Measurements from ENCODE around the gene GATAD2A.
"Not testable (repeated sequence)": the region's sequence is repeated elsewhere in the genome, so short reads cannot be mapped to it uniquely, and the experiment has no call there.

The GATAD2A gene

DNA sequence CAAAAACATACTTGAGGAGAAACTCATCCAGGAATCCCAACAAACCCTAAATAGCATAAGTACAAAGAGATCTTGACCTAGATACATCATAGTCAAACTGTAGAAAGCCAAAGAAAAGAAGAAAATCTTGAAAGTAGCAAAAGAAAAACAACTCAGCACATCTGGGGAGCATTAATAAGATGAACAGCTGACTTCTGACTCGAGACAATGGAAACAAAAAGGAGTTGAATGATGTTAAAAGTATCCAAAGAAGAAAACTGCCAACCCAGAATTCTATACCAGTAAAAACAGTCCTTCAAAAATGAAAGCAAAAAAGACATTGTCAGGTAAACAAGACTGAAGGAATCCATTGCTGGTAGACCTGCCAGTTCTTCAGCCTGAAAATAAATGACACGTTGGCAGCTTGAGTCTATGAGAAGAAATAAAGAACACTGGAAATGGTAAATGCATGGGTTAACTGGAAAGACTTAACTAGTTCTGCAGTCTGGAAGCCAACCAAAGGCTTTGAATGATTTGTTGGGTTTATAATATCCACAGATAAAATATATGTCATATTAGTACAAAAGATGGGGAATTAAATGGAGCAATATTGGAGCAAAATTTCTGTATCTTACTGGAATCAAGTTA lies 63.1 kb downstream of the GATAD2A start:
- DNase-seq: no peak

DNA sequence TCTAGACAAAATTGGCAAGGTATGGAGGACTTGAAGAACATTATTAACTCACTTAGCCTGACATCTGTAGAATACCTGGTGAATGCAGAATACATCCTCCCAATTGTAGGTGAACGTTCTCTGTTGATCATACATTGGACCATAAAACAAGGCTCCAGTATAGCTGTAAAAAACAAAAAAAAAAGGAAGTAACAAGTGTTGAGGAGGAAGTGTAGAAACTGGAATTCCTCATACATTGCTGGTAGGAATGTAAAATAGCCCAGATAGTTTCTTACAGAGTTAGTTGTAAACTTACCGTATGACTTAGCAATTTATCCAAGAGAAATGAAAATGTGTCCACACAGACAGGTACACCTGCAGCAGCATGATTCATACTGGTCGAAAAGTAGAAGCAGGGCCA lies 65.1 kb downstream of the GATAD2A start:
- DNase-seq: no peak

DNA sequence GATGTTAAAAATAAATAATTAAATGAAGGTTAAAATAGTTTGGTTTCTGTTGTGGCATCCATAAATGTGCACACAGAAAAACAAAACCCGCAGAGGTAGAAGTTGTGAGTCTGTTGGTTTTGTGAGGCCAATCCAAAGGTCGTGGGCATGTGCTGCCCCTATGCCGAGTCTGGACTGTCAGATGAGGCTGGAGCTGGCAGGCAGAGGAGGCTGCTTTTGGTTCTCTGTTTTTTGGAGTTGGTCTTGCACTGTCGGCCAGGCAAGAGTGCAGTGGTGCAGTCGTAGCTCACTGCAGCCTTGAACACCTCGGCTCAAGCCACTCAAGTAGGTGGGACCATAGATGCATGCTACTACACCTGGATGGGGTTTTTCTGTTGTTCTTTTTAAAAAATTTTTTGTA lies 66.2 kb downstream of the GATAD2A start:
- no peak for DNase-seq

DNA sequence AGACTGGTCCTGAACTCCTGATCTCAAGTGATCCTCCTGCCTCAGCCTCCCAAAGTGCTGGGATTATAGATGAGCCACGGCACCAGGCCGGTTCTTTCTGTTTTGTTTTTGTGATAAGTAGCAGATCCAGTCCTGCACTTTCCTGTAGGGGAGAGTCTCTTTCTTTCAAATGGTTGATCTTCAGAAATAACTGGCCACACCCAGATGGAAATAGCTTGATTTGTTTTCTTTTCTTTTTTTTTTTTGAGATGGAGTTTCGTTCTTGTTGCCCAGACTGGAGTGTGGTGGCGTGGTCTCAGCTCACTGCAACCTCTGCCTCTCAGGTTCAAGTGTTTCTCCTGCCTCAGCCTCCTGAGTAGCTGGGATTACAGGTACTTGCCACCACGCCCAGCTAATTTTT lies 66.6 kb downstream of the GATAD2A start:
- DNase-seq: not testable (repeated sequence)

DNA sequence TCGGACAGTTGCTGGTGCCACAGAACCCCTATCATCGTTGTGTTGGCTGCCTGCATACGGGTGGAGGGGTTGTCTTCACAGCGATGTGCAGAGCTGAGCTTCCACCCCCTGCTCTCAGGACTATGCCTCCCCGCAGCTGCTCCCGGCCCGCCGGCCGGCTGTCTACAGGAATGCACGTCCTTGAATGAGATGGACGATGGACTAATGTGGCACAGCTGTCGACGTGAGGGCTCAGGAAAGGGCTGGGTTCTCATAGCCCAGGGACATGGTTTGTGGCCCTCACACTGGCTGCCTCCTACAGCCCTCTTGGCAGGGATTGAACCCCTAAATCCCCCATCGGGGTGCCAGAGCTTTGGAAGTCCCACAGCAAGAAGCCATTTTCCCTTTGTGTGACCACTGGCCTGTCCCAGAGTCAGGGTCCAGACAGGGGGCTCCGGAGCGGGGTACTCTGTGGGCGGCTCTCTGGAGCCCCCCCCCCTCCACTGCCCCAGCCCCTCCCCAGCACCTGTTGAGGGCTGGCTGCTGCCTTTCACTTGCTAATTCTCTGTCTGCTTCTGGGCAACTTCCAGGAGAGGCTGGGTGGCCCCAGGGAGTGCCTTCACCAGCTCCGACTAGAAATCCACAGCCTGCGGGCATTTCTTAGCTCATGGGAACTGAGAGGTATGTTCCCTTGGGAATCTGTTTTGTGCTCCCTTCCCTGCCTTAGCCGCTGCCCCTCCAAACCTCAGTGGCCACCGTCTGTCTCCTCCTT lies 69.7 kb downstream of the GATAD2A start:
- DNase-seq: no peak

DNA sequence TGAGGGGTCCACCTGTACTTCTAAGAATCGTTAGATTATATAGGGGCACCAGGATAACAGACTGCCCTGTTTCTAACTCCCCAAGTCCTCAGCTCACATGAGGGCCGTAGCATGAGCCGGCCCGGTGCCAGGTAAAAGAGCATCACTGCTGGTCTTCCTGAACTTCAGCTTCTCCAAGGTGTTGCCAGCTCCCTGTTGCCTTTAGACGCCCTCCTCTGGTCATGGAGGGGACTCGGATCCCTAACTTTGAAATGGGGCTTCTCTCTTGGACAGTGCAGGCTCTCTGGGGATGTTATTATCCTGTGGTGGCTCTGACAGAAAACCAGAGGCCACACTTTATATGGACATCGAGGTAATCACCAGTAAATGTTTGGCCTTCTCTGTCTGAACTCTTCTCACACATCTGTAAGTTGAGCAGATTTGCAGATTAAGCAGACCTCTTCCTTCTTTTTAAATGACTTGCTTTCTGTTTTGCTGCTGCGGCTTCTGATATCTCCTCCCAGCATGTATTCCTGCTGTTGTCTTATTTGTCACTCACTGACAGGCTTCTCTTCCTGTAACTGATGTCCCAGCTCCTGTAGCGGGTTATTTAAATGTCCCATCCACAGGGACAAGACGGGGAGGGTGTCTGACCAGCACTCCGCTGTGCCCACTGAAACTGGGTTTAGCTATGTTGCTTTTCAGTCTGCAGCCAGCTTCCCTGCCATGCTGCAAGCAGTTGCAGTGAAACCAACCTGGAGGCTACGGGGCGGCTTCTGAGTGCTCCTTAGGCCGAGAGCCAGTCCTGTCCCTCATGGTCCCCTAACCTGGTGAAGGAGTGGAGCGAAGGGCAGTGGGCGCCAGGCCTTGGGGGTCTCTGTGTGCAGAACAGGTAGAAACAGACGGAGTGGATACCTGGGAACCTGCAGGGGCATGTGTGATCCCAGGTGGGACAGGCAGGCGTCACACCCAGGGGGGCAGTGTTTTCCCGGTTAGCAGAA lies 70.7 kb downstream of the GATAD2A start:
- no peak for DNase-seq

DNA sequence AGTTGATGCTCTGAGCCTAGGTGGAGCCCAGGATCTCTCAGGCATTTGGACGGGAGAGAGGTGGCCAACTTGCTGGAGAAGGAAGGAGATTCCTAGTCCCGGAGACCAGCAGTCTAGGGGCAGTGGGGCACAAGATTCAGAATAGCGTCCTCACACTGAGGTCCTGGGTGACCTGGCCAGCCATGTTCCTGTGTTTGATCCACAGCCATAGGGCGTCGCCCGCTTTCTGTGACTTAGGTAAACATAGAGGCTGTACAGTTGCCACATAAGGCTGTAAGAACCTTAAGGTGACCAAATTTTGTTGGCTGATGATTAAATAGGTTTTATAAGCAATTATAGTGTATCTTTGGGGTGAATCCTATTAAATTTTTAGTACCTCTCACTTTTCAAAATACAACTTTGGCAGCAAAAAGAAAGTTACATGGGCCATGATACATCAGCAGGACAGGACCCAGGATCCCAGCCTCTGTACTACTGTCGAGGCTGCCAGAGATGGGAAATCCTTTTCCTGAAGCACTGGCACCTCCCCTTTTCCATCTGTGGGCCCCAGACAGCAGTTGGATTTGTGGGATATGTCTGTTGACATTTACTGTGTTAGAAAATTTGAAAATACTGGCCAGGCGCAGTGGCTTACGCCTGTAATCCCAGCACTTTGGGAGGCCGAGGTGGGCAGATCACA lies 72.4 kb downstream of the GATAD2A start:
- no peak for DNase-seq

DNA sequence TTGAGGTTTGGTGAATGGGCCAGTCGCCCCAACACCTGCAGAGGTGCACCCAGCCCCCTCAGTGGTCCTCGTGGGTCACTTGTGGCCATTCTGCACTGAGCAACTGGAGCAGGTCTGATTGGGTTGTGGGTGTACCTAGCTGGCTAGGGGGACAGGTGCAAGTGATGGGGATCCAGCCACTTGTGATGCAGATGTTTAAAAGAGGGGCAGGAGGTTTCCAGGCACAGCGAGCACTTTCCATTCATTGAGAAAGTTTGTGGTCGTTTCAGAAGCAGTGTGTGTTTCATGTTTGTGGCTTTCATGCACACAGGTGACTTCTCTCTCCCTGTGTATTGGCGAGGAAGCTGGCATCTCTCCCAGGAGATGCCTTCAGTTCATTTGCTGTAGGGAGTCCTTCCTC lies 75.2 kb downstream of the GATAD2A start:
- DNase-seq: peak; percentile 10

DNA sequence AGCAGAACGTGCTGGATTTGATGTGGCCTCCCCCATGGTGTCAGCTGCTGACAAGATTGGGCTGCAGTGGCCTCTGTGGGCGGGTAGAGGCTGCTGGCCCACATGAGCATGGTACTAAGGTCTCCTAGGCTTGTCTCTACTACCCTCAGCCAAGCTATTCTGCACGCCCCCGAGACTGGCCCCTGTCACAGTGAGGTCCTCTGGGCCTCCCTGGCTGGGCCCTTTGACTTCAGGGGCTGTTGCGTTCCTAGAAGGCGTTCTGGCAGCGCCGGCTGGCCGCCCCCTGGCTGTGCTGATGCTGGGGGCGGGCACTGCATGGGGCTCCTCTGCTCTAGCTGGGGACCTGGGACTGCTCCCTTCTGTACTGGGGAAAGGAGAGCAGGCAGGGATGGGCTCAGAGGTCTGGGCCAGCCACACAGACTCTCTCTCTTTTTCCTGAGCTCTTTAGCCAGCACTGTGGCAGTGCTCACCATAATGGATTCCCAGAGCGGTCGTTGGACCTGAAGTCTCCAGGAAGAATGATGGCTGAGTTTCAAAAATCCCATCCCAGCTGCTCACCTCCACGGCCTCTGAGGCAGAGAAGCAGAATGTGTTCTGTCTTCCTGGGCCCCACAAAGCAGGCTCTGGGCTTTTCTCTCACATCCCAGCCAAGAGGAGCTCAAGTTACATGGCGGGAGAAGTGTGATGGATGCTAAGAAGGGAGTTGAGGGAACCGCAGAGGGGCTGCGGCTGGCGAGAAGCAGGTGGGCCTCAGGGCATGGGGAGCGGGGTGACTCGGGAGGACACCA lies 77.5 kb downstream of the GATAD2A start:
- DNase-seq: no peak

DNA sequence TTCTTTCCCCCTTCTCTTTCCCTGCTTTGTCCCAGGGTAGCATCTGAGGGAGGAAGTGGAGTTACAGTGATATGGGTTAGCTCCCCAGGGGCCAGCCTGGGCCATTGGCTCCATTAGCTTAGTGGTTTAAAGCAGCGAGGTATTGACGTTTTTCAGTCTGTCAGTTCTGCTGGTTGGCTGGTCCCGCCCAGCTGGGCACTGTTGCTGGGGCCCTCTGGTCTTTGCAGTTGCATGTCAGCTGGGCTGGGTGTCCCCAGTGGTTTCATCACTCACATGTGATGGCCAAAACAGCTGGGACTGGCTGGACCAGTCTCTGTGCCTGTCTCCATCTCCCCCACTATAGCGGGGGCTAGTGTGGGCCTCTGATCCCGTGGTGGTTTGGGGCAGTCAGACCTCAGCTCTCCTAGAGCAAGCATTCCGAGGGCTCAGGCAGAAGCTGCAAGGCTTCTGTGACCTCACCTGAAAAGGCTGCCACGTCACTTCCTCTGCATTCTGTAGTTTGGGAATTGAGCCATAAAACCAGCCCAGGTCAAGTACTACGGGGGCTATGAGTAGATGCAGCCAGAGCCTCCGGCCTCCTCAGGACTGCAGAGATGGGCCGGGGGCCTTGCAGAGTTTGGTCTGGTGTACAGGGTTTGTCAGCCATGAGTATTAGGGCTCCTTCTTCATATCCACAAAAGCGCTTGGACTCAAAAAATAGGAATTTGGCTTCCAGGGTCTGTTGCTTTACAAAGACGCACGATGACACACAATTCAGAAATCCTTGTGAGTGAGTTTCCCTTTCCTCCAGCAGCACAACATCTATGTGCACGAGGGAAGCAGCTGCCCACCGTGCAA lies 79.9 kb downstream of the GATAD2A start:
- no peak for DNase-seq

DNA sequence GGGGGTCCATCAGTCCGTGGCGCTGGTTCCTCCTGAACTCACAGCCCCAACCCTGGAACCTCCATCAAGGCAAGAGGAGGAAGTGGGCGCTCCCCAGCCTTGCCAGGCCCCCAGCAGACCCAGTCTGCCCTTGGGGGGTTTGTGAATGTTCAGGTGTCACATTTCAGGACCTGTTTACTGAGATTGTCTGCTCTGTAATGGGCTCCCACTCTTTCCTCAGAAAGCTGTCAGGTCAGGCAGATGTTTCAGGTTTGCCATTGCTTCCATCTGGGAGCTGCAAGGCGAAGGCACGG lies 80.5 kb downstream of the GATAD2A start:
- DNase-seq: no peak

DNA sequence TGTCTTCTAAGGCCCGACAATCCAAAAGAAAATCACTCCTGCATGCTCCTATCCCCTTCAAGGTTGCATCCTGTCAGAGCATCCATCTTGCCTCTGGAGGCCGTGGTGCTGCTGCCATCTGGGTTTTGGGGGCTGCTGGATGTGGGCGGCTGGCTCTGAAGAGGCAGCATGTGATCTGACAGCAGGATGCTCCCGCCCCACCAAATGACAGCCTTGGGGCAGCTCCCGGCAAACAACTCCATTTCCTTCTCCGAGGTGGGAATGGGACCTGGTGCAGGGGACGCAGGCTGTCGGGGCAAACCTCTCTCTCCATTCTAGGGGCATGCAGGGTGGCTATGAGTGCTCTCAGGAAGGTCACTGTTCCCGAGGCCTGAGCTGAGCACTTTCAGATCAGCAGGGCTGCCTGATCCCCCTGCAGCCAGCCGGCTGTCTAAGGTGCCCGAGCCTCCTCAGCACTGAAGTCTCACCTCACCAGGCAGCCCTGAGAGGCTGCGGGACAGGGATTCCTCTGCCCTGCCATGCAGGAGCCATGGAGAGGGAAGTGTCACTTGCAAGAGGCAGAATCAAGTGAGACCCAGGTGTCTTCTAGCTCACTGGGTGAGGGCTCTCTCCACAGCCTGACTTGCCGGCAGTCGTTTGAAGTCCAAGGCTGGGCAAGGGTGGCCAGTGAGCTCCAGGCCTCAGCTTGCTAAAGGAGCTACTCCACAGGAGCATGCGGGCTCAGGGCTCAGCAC lies 81.0 kb downstream of the GATAD2A start:
- DNase-seq: no peak

DNA sequence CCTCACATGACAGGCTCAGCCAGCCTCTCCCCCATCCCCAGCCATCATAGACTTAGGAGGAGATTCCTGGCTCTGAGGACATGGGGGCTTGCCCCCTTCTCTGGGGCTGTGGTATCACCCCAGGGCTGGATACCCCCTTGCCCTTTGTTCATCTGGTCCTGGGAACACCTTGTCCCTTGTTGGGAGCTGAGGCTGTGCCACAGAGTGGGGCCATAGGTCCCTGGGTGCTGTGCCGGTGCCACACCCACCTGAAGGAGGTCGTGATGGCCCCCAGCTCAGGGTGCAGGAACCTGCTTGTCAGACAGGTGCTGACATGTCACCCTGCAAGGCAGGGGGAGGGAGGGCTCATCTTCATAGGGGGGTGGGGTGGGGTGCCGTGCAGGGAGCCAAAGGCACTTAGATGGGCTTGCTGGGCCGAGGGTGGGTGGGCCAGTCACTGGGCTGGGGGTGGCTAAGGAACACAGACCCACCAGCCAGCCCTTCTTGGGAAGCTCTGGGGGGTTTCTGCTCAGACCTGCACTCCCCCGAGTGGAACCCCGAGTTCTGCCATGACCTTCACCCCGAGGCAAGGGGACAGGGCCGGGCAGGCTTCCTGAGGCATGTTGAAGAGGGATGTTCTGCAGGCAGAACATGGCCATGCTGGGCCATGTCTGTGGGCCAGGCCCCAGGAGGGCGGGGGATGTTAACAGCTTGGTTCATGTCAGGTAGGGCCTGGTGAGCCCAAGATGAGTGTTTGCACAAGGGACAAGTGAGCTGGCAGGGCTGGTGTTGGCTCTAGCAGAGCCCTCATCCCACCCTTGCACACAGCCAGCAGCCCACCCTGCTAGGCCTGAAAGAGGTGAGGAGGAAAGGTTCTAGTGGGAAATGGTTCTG lies 81.8 kb downstream of the GATAD2A start:
- no peak for DNase-seq

DNA sequence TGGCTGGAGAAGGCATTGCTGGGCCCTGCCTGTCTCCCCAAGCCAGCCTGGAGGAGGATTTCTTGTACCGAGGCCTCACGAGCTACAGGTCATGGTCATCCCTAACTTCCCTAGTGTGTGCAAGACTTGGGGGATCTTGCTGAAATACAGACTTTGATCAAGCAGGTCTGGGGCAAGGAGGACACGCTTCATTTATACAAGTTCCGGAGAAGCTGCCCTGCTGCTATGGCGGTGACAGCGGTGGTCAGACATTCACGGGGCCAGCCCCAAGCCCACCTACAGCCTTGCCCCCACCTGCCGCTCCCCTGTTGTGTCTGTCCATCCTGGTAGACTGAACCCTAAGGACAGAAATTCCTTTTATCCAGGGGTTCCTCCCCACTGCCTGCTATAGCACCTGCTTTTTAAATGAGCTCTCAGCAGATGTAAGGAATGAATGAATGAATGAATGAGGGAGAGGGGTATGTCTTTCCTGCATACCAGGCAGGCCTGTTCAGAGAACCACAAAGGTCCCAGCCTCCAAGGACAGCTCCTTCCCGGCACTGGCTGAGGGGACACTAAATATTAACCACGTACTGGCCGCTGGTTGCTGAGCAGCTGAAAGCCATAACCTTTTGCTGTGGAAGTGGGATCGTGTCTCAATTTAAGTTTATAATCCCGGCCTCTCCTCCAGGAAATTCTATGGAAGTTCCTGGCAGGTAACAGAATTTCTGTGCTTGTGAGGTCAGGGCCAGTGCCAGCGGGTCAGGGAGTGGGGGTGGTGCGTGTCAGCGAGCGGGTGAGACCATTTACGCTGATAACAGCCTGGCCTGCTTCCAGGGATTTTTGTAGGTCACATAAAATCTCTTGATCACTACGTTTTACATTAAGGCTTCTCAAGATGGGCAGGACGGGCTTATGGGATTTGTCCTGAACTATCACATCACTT lies 82.7 kb downstream of the GATAD2A start:
- no peak for DNase-seq

DNA sequence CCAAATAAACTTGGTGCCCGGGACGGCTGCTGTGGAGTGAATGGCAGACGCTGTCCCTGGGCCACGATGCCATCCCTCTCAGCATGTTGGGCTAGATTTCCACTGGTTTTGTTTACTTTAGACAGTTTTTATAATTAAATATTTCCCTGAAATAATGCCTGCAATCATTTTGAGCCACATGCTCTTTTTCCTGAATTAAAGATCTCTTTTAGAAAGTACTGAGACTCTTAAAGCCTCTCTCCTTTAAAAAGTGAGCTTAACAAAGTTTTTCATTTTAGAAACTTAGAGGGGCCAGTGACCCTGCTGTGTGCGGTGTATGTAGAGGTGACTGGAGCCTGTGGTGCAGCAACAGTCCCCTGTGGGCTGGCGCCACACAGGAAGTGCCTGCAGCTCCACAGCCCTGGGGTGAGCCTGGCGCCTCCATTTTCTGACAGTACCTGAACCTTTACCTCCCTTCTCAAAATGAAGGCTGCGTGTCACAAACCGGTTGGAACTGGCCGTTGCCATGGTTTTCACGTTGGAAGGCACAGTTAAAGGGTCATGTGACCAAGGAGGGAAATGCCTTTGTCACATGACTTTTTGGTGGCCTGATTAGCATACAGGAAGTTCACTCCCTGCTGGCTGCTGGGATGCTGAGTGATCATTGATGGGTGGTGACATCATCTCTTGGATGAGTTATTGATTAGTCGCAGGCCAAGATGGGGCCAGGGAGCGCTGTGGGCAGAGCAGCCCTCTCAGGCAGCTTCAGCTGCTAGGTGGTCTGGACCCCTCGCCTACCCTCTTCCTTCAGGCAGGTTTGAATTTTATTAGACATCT lies 83.6 kb downstream of the GATAD2A start:
- peak; percentile 60 for DNase-seq

DNA sequence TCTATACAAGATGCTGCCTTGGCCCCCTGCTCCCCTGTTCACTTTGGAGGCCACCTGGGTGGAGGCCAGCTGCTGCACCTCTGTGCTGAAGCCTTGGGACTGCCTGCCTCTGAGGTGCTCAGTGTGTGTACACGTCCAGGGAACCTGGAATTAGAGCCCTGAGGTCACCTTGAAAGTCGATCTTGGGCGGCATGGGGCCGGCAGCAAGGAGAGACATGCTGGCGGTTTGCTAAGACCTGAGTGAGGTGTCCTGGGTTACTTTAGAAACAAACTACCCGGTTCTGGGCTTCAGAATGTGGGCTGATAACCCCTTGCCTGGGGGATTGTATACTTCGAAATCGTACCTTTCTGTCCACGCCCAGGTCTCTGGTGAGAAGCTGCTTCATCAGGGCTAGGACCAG lies 84.3 kb downstream of the GATAD2A start:
- DNase-seq: no peak

DNA sequence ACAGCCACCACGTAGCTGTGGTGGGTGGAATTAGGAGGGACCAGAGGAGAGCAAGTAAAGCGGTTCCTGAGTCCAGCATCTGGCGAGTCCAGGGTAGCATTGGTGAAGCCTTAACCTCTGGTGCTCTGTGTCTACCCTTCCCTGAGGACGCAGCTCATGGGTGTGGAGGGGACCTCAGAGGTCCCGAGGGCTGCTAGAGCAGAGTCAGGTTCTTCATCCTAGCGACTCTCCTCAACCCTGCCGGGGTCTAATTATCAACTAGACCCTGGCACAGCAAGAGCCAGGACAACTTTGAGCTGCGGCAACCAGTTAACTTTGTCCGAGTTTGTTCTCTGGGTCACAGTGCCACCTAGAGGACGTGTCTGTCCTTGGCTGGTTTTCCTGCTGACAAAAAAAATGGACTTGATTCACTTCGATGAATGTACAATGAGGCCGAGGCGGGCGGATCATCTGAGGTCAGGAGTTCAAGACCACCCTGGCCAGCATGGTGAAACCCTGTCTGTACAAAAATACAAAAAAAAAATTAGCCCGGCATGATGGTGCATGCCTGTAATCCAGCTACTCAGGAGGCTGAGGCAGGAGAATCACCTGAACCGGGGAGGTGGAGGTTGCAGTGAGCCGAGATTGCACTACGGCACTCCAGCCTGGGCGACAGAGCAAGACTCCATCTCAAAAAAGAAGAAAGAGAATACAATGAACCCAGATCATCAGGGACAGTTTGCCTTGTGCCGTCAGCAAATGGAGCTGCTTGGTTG lies 84.9 kb downstream of the GATAD2A start:
- DNase-seq: peak; percentile 78
